Measurements from ENCODE around the gene ELMO1. TPM values are rescaled to one million over a fixed set of nuclear protein-coding genes. Genes with fewer than 3 reads are reported as not detected.

The ELMO1 gene
- total RNA-seq, 1 experiment from 2014 or later = 1.1 TPM

DNA sequence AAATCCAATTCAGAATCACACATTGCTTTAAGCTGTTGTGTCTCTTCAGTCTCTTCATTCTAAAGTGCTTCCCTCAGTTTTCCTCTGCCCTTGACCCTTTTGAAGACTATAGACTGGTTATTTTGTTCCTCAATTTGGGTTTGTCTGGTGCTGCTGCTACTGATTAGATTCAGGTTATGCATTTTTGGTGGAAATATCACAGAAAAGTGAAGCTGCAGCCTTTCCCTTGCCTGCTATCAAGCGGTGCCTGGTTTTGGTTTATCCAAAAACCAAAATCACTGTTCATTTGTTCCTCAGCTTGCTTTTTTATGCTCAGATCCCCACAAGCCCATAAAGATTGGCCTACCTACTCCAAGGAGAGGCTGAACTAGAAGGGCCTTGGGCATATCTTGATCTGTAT is 55.2 kb downstream of the ELMO1 start:
- Histone ChIP-seq H3K27me3 (ENCODE audit: insufficient read depth, low read length) (peaks cover 11% of the 10 kb centered on the region; the same call in 1 of the 2 replicates), H3K9ac (ENCODE audit: low read length) (no peak overlapping the region), H3K36me3 (ENCODE audit: control insufficient read depth in 1 of 2, insufficient read depth in 2 of 2, low read length in 2 of 2) (no peaks in the 10 kb centered on the region), H3K9me2 (ENCODE audit: insufficient read depth) (no peaks in the 10 kb centered on the region), H3K9me3 (ENCODE audit: control insufficient read depth in 1 of 2, insufficient read depth in 1 of 2, low read depth in 1 of 2, low read length in 2 of 2) (no peaks in the 10 kb centered on the region), H3K4me3 (replicated peaks in 1 of 2; ENCODE audit: low read depth in 1 of 2, low read length in 2 of 2) (no peak overlapping the region), H3K4me1 (ENCODE audit: control insufficient read depth in 1 of 2, insufficient read depth in 2 of 2, low read length in 2 of 2) (no peaks in the 10 kb centered on the region), H2AFZ (ENCODE audit: low read depth, low read length, poor library complexity, severe bottlenecking) (no peak overlapping the region), H3K27ac (ENCODE audit: low read depth, low read length) (no peak overlapping the region), H3K4me2 (ENCODE audit: low read length) (no peak overlapping the region), H4K20me1 (ENCODE audit: insufficient read depth) (no peaks in the 10 kb centered on the region; the same call in 1 of the 2 replicates), H3K79me2 (ENCODE audit: insufficient read depth, low read length) (no peaks in the 10 kb centered on the region)
- ATAC-seq (no peak), DNase-seq (ENCODE audit: low read depth, low spot score) (no peak)
- ChIA-PET POLR2A (no interaction called here), CTCF (no interaction called here), RAD21 (ENCODE audit: low non-redundant PET in 1 of 2, low total read pairs in 2 of 2, uncharacterized antibody in 2 of 2, unreplicated experiment in 2 of 2) (no interaction called here)
- BruUV-seq (replicated peaks) = no TSS peak
- intact Hi-C loops (cut with micrococcal nuclease) = no loop called here
- TF ChIP-seq ZNF274 (IDR thresholded peaks at IDR 0.05; ENCODE audit: low read depth, low read length) (no peak), YY1 (IDR thresholded peaks at IDR 0.05; ENCODE audit: extremely low read depth, insufficient replicate concordance, low read depth, low read length) (no peak)
- TF ChIP-seq, protein P1, sequence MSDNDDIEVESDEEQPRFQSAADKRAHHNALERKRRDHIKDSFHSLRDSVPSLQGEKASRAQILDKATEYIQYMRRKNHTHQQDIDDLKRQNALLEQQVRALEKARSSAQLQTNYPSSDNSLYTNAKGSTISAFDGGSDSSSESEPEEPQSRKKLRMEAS (IDR thresholded peaks at IDR 0.05) = no peak
- TF ChIP-seq, protein P2, sequence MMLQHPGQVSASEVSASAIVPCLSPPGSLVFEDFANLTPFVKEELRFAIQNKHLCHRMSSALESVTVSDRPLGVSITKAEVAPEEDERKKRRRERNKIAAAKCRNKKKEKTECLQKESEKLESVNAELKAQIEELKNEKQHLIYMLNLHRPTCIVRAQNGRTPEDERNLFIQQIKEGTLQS (IDR thresholded peaks at IDR 0.05) = no peak
- TF ChIP-seq, protein P3, sequence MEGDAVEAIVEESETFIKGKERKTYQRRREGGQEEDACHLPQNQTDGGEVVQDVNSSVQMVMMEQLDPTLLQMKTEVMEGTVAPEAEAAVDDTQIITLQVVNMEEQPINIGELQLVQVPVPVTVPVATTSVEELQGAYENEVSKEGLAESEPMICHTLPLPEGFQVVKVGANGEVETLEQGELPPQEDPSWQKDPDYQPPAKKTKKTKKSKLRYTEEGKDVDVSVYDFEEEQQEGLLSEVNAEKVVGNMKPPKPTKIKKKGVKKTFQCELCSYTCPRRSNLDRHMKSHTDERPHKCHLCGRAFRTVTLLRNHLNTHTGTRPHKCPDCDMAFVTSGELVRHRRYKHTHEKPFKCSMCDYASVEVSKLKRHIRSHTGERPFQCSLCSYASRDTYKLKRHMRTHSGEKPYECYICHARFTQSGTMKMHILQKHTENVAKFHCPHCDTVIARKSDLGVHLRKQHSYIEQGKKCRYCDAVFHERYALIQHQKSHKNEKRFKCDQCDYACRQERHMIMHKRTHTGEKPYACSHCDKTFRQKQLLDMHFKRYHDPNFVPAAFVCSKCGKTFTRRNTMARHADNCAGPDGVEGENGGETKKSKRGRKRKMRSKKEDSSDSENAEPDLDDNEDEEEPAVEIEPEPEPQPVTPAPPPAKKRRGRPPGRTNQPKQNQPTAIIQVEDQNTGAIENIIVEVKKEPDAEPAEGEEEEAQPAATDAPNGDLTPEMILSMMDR (IDR thresholded peaks at IDR 0.05 in 2 of 3, conservative IDR thresholded peaks at IDR 0.05 in 1 of 3; ENCODE audit: borderline replicate concordance in 1 of 3, insufficient read depth in 1 of 3, low read depth in 2 of 3, low read length in 2 of 3) = no peak

DNA sequence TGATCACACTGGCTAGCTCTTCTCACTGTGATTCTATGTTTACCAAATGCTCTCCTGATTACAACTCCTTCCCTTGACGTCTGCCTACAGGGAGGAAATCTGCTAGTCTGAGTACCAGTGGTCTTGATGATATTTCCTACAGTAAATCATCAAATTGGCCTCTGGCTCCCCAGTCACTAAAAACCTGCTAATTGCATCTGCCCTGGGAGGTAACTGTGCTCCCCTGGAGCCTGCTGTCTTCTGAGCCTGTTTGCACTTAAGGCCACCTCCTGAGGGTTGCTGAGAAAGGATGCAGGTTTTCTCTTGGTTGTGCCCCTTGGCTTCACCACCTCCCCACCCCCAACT is 56.0 kb downstream of the ELMO1 start:
- RAD21 ChIA-PET (ENCODE audit: low non-redundant PET in 1 of 2, low total read pairs in 2 of 2, uncharacterized antibody in 2 of 2, unreplicated experiment in 2 of 2) = no interaction called here
- no peak for DNase-seq (ENCODE audit: low read depth, low spot score)
- no peaks in the 10 kb centered on the region; the same call in 1 of the 2 replicates for H4K20me1 ChIP-seq (ENCODE audit: insufficient read depth)
- H3K79me2 ChIP-seq (ENCODE audit: insufficient read depth, low read length) = no peaks in the 10 kb centered on the region
- no peak for ATAC-seq
- H3K9ac ChIP-seq (ENCODE audit: low read length) = no peak overlapping the region
- CTCF ChIA-PET = no interaction called here
- H3K9me3 ChIP-seq (ENCODE audit: control insufficient read depth in 1 of 2, insufficient read depth in 1 of 2, low read depth in 1 of 2, low read length in 2 of 2) = no peaks in the 10 kb centered on the region
- no peak overlapping the region for H3K4me3 ChIP-seq (replicated peaks in 1 of 2; ENCODE audit: low read depth in 1 of 2, low read length in 2 of 2)
- no peaks in the 10 kb centered on the region for H3K9me2 ChIP-seq (ENCODE audit: insufficient read depth)
- H3K4me1 ChIP-seq (ENCODE audit: control insufficient read depth in 1 of 2, insufficient read depth in 2 of 2, low read length in 2 of 2) = no peaks in the 10 kb centered on the region
- H3K36me3 ChIP-seq (ENCODE audit: control insufficient read depth in 1 of 2, insufficient read depth in 2 of 2, low read length in 2 of 2) = no peaks in the 10 kb centered on the region
- H2AFZ ChIP-seq (ENCODE audit: low read depth, low read length, poor library complexity, severe bottlenecking) = no peak overlapping the region
- H3K4me2 ChIP-seq (ENCODE audit: low read length) = no peak overlapping the region
- no TSS peak for BruUV-seq (replicated peaks)
- intact Hi-C loops (cut with micrococcal nuclease) = no loop called here
- H3K27me3 ChIP-seq (ENCODE audit: insufficient read depth, low read length) = peaks cover 14% of the 10 kb centered on the region; the same call in 1 of the 2 replicates
- POLR2A ChIA-PET = no interaction called here
- H3K27ac ChIP-seq (ENCODE audit: low read depth, low read length) = no peak overlapping the region
- TF ChIP-seq ZNF274 (IDR thresholded peaks at IDR 0.05; ENCODE audit: low read depth, low read length) = no peak
- TF ChIP-seq POLR2AphosphoS5 (IDR thresholded peaks at IDR 0.05; ENCODE audit: low read depth, low read length) = no peak
- TF ChIP-seq EZH2 (IDR thresholded peaks at IDR 0.05) = no peak
- TF ChIP-seq RAD21 (IDR thresholded peaks at IDR 0.05; ENCODE audit: low read depth) = no peak
- no peak for TF ChIP-seq TCF7L2 (IDR thresholded peaks at IDR 0.05; ENCODE audit: borderline replicate concordance, extremely low read depth, insufficient read depth, insufficient read length)
- TF ChIP-seq JUND (IDR thresholded peaks at IDR 0.05) = no peak
- TF ChIP-seq, protein P4, sequence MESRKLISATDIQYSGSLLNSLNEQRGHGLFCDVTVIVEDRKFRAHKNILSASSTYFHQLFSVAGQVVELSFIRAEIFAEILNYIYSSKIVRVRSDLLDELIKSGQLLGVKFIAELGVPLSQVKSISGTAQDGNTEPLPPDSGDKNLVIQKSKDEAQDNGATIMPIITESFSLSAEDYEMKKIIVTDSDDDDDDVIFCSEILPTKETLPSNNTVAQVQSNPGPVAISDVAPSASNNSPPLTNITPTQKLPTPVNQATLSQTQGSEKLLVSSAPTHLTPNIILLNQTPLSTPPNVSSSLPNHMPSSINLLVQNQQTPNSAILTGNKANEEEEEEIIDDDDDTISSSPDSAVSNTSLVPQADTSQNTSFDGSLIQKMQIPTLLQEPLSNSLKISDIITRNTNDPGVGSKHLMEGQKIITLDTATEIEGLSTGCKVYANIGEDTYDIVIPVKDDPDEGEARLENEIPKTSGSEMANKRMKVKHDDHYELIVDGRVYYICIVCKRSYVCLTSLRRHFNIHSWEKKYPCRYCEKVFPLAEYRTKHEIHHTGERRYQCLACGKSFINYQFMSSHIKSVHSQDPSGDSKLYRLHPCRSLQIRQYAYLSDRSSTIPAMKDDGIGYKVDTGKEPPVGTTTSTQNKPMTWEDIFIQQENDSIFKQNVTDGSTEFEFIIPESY (IDR thresholded peaks at IDR 0.05; ENCODE audit: extremely low read depth, insufficient replicate concordance, low read length) = no peak
- TF ChIP-seq, protein P1 (IDR thresholded peaks at IDR 0.05) = no peak
- no peak for TF ChIP-seq FOSL1 (IDR thresholded peaks at IDR 0.05; ENCODE audit: low read depth)
